Cerebellar cortex (tissue), 1 donor: ENCODE data around the gene HLA-A.

ENCODE experiments used
- DNase-seq: peaks from one replicate; pipeline ENCODE4 v3.0.0-alpha.2; 2015; ENCODE audit warnings: low spot score

Gene HLA-A

DNA sequence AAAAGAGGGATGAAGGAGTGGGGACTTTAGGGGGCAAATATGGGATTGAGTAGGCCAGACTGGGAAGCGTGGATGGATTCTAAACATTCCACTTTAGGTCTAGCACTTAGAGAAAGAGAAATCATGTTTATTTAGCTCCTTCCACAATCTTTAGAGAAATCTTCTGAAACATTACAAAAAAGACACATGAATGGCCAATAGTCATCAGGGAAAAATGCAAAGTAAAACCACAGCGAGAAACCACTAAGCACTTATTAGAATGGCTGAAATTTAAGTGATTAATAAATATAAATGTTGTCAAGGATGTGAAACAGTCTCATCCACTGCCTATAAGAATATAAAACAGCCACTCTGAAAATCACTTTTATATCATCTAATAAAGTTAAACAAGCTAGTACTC is 46.9 kb downstream of the HLA-A start:
- no peak for DNase-seq

DNA sequence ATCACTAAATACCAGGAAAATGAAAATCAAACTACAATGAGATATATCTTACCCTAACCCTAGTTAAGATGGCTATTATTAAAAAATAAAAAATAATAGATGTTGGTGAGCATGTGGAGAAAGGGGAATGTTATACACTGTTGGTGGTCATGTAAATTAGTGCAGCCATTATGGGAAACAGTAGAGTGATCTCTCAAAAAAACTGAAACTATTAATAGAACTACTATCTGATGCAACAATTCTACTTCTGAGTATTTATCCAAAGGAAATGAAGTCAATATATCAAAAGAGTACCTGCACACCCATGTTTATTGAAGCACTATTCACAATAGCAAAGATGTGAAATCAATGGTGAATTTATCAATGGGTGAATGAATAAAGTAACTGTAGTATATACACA is 48.6 kb downstream of the HLA-A start:
- no peak for DNase-seq

DNA sequence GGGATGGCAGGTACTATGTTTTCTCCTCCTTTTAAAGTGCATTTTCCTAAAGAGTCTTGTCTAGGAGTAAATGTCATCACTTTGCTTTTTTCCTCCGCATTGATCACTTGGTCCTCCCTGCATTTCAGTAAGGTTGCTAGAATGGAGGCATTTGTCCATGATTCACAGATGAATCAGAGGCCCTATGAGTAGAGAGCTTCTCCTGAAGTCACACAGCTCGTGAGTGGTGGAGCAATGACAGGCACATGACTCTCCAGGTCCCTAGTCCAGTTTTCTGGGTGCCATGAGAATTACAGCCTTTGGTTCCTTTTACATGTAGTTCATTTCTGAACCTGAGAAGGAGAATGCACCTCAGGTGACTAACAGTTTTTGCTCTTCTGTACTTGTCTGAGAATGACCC is 50.5 kb downstream of the HLA-A start:
- no peak for DNase-seq

DNA sequence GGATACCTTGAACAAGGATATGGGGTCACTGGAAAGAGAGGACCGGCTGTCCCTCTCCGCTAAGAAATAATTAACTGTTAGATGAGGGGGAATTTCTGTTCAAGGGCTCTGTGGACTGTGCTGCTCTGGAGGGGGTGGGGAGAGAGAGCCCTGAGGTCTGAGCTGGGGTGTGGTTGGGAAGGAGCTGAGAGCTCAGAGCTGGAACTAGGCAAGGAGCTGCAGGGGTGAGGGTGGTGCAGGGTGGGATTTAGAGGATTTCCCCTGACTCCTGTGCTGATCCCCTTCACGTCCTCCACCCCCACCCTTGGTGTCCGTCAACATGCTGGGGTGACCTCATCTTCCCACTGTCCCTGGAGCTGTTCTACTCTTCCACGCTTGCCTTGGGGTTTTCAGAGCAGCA is 52.5 kb downstream of the HLA-A start:
- no peak for DNase-seq

DNA sequence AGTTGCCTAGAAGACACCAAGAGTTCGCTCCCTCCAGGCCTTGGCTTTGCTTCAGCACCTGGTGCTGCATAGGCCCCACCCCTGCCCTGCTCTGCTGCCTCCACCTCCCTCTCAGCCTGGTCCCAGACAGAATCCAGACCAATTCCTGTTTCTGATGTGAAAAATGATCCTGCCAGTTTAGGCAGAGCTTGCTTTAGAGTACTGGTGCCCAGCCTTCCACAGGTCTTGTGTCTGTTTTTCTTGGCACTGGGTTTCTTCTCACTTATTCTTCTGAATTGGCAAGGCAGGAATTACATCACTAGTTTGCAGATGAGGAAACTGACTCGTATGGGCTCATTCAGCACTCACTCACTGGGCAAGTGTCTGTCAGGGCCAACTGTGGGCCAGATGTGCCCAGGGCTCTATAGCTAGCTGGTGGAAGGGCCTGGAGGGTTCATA is 53.0 kb downstream of the HLA-A start:
- no peak for DNase-seq
